HG03025 (cell line): ENCODE data around the gene STX2.
A peak's percentile ranks its signal among the peaks of the same experiment; 100 is the strongest.
"Not testable (repeated sequence)": the region's sequence is repeated elsewhere in the genome, so short reads cannot be mapped to it uniquely, and the experiment has no call there.

Experiments
- ATAC-seq: cut with Tn5 transposase; IDR thresholded peaks from one replicate; pipeline ENCODE4 v1.9.1; 2021; ENCODE audit warnings: mild to moderate bottlenecking, moderate library complexity; ENCODE audit not compliant: unreplicated experiment, low FRiP score

STX2 gene

DNA sequence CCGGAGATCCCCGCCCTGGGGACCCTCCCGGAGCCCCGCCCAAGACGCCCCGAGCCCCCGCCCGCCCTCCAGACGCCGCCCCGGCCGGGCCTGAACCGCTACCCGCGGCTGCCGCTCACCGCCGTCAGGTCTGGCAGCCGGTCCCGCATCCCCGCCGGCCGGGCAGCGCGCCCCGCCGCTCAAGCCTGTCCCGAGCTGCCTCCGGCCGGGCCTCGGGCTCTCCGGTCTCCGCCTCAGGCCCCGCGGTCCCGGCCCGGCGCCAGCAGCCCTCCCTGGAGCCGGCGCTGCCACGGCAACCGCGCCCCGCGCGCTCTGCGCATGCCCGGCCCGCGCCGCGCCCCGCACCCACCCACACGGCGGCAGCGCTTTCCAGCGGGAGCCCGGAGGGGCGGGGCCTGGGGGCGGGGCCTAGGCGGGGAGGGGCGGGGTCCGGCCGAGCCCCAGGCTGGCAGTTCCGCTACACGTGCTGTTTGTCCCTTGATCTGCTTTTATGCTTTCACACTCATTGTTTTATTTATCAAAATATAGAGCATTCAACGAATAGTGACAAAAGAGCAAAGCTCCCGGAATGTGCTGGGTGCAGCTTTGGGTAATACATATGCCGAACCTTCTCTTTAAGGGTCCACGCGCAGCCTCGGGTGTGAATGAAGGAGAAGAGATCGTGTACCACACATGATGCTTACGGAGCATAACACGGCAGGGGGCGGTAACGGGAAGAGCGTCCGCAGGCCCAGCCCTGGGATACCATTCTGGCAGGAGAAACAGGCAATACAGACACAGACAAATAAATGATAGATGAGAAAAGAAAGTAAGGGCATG lies at the start of gene STX2:
TSS of gene STX2 (minus strand) at position 300 of the 819 bp plus-strand sequence. CDS start at position 149, 151 bp downstream.
- peak; percentile 79 for ATAC-seq

DNA sequence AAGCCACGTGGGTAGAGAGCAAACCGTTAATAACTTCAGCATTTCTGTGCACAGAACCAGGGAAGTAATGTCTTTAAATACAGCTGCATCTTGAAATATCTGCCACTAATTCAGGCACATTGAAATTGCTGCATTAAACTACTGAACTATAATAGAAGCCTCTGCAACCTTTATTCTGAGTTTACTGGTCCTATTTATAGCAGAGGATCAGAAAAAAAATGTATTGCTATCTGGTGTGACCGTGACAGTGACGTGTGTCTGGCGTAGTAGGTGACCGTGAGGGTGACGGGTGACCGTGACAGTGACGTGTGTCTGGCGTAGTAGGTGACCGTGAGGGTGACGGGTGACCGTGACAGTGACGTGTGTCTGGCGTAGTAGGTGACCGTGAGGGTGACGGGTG lies 48.1 kb upstream of the STX2 start:
- not testable (repeated sequence) for ATAC-seq

DNA sequence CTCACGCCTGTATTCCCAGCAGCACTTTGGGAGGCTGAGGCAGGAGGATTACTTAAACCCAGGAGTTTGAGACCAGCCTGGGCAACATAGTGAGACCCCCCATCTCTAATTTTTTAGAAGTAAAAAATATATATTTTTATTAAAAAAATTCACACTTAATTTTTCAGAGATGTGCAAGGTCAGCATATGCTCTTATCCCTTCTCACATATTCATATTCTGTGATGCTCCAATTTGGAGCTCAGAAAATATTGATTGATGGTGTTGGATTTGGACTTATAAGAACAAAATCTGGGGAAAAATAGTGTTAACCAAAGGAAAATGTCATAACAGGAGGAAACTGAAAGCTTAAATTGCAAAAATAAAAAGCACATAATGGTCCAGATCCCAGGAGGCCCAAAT lies 42.5 kb upstream of the STX2 start:
- no peak for ATAC-seq

DNA sequence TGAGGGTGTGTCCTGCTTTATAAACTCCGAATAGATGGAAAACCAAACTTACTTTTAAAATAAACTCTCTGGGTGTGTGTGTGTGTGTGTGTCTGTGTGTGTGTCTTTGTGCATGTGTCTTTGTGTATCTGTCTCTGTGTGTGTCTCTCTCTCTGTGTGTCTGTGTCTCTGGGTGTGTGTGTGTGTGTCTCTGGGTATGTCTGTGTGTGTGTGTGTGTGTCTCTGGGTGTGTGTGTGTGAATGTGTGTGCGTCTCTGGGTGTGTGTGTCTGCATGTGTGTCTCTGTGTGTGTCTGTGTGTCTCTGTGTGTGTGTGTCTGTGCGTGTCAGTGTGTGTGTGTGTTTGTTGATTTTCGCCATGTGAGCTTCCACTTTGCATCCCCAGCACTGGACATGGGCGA lies 42.0 kb upstream of the STX2 start:
- no peak for ATAC-seq

DNA sequence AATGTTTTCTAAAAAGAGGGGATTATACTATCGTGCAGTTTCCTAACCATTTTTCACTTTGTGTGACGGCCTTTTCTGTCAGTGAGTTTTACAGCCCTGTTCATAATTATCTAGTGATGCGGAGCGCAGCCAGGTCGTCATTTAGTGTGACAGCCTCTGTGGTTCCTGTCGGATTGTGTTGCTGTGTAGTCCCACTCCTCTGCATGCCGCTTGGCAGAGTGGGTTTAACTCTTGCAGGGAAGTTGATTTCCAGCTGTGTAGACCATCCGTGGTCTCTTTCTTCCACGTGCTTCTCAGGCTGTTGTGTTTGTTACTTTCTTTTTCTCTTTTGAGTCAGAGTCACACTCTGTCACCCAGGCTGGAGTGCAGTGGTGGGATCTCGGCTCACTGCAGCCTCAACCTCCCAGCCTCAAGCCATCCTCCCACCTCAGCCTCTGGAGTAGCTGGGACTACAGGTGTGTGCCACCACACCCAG lies 41.4 kb upstream of the STX2 start:
- ATAC-seq, result peak; percentile 51

DNA sequence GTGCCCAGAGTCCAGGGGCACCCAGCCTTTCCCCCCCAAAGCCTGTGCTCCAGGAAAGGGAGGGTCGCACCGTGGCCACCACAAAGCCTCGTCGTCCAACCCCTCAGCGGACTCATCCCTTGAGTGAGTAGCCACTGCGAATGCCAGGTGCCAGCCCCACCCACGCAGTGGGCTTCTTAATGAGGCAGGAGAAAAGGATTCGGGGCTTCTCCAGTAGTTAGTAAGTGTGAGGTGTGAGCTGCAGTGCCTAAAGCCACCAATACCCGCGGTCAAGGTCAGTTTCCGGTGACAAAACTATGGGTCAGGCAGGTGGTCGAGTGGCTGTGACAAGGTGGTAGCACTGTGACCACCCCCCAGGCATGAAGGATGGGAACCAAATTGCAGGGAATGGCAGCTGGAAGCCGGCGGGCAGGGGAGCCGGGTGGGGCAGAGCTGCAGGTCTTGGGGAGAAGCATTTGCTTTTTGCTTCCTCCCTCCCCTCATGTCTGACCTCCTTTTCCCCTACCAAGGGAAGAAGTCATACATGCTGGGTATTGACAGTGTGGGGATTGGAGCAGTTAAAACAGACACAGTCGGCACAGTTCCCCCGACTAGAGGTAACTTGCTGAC lies 40.8 kb upstream of the STX2 start:
- peak; percentile 9 for ATAC-seq

DNA sequence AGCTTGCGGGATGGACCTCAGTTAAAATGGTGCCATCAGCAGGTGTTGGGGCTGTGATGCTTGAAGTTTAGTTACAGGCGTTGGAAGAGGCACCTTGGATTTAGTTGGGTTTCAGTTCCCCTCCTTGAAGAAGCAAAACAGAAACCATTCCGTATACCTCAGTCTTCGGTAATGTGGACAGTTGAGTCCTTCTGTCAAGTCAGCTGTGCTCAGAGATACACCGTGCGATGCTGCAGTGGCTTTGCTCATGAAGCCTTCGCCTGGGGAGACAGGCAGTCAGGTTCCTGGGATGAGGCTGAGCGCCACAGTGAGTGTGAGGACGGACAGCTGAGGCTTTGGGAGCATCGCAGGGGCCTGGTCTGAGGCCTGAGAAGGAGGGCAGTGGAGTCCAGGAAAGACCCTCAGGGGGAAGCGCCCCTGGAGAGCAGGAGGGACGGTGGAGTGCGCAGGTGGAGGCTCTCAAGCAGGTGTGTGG lies 40.2 kb upstream of the STX2 start:
- peak; percentile 86 for ATAC-seq

DNA sequence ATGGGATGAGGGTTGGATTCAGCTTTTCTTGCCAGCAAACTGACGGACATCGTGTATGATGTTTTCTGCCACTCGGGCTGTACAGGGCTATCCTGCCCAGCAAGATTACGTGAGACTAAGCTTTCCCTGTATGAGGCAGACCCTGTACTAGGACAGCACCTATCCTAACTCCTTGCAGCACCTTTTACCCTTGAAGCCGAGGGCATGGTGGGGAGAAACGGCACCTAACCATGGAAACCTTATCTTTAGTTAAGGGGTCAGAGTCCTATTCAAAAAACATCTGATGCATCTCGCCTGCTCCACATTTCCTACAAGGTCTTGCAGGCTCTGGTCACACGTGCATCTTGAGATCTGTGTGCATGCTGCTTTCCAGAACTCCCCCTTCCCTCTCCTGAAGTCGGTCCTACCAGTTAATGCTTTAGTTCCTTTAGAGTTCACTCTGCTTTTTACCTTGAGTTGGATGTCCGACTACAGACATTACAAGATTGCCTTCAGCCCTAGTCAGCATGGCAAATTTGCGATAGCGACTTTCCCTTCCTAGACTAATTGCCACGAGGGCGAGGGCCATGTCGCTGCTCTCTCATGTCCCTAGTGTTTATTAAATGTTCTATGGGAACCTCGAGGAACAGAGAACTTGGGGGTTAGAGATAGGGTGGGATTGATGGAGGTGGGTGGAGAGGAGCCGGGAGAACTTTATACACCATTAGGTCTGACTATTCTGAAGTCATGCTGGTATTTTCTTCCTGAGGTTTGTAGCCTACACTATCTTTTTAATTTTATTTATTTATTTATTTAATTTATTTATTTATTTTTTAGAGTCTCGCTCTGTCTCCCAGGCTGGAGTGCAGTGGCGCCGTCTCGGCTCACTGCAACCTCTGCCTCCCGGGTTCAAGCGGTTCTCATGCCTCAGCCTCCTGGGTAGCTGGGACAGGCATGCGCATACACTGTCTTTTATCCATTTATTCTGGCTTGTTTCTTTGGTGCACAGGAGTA lies 39.4 kb upstream of the STX2 start:
- ATAC-seq, result no peak

DNA sequence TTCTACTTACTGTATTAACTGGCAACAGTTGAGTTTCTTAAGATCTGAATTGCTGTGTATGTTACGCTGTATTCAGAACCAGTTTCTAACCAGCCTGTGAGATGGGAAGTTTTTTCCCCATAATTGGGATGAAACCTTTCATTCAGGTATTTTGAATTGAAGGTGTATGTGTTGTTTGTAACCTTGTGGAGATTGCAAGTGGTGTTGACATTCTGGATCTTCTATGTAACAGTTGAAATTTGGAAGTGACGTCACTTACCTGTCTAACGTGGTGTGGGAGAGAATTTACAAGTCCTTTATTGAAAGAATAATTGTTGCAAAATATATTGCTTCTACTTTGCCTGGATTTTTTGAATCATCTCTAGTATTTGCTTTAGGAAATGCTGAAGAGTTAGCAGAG lies 38.3 kb upstream of the STX2 start:
- ATAC-seq, result no peak

DNA sequence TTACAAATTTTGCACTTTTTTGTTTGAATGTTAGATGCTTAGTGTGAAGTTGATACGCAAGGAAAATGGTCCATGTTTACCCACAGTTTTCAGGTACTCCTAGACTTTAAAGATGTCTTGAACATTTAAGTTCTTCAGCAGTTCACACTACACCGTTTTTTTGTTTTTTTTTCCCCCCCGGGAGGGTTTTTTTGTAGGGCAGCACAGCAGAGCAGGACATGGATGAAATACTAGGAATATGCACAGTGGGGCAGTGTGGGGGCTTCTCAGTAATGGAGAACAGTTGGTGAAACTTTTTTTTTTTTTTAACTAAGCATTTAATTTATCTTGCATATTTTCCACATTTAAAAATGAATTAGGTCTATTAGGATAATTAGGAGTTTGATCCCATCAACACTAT lies 37.7 kb upstream of the STX2 start:
- ATAC-seq, result no peak

DNA sequence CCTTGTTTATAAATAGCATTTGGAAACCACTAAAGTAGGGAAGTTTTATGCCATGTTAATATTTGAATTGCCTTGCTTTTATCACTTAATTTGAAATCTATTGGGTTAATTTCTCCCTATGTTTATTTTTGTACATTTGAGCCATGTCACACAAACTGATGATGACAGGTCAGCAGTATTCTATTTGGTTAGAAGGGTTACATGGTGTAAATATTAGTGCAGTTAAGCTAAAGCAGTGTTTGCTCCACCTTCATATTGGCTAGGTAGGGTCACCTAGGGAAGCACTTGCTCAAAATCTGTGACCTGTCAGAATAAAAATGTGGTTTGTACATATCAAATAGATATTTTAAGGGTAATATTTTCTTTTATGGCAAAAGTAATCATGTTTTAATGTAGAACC lies 37.2 kb upstream of the STX2 start:
- ATAC-seq, result no peak

DNA sequence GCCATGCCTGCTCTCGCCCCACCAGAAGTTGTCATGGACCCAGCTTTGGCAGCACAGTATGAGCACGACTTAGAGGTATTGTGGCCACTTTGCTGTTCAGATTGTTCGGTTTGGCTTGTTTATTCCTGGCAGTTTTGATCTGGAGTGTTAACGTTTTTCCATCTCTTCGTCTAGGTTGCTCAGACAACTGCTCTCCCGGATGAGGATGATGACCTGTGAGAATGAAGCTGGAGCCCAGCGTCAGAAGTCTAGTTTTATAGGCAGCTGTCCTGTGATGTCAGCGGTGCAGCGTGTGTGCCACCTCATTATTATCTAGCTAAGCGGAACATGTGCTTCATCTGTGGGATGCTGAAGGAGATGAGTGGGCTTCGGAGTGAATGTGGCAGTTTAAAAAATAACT lies 36.7 kb upstream of the STX2 start:
- ATAC-seq, result not testable (repeated sequence)

DNA sequence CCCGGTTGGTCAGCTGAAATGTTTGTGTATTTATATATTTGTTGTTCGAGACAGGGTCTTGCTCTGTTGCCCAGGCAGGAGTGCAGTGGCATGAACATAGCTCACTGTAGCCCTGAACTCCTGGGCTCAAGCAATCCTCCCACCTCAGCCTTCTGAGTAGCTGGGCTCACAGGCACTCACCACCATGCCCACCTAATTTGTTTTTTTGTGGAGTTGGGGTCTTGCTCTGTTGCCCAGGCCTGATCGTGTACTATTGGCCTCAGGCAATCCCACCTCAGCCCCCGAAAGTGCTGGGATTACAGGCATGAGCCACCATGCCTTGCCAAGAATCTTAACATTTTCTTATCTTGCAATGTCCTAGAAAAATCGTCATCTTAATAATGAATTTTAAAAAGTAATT lies 36.1 kb upstream of the STX2 start:
- ATAC-seq, result no peak

DNA sequence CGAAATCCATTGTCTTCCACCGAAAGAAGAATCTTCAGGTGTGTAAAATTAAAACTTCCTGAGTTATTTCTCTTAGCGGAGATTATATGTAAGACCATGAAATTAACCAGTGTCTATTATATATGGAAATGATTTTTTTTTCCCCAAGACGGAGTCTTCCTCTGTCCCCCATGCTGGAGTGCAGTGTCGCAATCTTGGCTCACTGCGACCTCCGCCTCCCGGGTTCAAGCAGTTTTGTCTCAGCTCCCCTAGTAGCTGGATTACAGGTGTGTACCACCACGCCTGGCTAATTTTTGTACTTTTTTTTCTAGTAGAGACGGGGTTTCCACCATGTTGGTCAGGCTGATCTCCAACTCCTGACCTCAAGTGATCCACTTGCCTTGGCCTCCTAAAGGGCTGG lies 35.6 kb upstream of the STX2 start:
- ATAC-seq, result no peak

DNA sequence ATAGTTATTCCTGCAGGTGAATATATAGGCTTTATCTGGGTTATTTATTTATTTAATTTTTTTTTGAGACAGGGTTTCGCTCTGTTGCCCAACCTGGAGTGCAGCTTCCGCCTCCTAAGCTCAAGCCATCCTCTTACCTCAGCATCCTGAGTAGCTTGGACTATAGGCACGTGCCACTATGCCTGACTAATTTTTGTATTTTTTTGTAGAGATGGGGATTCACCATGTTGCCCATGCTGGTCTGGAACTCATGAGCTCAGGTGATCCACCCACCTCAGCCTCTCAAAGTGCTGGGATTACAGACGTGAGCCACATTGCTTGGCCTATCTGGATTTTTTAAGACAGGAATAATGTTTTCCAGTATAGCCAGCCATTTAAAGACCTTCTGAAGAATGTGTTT lies 34.8 kb upstream of the STX2 start:
- no peak for ATAC-seq

DNA sequence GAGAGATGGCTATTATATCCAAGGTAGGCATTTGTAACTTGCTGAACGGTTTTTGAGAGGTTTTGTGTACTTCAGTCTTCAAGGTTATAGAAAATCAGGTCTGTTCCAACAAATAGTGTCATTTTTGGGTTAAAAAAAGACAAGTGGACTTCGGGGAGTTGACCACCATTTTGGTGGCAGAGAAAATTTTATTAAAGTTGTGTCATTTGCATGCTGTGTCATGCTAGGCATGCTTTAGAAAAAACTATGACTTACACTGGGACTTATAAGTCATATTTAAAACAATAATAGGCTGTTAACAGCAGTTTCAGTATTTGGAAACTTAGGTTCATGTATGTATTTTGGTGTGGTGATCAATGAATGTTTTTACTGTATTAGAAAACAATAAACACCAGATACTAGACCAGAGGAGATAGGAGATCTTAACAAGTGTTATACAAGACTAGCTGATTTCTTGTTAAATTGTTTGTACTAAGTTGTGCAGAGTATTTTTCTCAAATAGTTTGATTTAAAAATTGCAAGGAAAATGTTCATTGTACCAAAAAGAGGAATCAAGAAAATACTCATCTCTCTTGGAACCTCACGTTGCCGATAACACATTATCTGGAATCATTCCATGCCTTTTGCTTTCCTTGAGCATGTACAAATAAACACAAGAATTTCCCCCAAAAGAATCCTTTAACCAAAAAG lies 34.2 kb upstream of the STX2 start:
- no peak for ATAC-seq

DNA sequence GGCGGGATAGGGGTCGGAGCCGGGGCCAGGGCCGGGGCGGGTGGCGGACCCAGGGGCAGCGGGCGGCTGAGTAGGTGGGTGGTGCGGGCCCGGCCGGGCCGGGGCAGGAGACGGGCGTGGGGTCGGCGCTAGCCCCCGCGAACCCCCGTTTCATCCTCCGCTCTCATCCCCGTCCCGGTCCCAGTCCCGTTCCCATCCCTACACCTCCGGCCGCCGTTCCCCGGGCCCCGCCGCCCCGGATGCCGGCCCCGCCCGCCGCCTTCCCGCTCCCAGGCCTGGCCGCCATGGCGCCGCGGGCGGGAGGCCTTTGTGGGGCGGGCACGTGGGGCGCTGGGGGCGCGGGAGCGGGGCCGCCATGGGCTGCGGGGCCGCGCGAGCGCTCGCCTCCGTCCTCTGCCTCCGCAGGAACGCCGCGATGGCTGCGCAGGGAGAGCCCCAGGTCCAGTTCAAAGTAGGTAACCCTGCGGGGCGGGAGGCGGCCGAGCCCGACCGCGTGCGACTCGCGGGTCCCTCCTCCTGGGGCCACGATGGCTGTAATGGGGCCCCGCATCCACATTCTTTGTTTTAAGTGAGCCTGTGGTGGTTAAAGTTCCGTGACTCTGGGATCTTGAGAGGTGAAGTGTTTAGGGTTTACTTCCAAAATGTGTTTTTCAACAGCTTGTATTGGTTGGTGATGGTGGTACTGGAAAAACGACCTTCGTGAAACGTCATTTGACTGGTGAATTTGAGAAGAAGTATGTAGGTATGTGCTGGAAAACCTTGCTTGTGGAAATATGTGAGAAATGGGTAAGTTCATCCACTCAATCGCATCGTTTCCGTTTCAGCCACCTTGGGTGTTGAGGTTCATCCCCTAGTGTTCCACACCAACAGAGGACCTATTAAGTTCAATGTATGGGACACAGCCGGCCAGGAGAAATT lies 33.4 kb upstream of the STX2 start:
- peak; percentile 26 for ATAC-seq

DNA sequence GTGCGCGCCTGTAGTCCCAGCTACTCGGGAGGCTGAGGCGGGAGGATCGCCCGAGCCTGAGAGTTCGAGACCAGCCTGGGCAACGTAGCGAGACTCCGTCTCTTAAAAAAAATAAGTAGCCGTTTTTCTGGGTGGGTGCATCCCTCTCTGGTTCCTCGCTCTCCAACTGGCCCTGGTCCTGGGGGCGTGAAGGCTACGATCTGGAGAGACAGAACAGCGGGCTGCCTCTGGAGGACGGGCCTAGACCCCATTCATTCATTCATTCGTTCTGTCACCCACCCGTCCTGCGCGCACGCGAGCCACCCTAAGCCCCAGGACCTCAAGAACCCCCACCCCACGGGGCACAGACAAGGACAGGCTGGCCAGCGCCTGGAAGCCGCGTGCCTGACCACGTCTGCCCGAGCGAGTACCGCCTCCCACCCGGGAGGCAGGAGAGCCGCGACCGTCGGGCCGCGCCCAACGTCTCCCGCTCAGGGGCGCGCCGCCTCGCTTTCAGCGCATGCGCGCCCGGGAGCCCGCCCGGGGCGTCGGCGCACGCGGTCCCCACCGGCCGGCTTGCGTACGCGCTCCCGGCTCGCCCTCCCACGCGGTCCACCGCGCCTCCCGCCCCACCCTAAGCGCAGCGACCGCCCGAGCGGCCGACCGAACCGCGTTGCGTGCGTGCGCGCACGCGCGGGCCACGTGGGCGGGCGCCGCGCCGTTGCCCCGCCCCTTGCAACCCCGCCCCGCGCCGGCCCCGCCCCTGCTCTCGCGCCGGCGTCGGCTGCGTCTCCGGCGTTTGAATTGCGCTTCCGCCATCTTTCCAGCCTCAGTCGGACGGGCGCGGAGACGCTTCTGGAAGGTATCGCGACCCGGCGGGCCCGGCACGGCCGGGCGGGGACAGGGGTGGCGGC lies 32.5 kb upstream of the STX2 start, which contains the start of gene RAN:
TSS of gene RAN (plus strand) at position 781 of the 893 bp plus-strand sequence. CDS start 528 bp downstream, outside the sequence.
- ATAC-seq, result peak; percentile 78
